C1 segment of cervical spinal cord (tissue), 14 donors: ENCODE measurements around the gene UROC1.

Source experiments
- DNase-seq, 14 donors: peaks; one replicate each; lab custom pipeline; 2025; lab: John Stamatoyannopoulos, UW

UROC1 gene

DNA sequence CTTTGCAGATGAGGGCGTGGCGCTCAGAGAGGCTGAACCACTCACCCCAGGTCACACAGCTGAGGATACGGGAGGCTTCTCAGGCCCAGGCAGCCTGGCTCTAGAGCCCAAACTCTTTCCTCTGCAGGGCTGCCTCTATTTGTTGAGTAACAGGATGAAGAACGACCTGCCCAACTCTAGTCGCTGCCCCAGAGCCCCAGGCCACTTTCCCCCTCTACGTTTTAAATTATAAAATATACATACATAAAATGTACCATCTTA, 22.7 kb downstream of the UROC1 start:
- no peak for DNase-seq

DNA sequence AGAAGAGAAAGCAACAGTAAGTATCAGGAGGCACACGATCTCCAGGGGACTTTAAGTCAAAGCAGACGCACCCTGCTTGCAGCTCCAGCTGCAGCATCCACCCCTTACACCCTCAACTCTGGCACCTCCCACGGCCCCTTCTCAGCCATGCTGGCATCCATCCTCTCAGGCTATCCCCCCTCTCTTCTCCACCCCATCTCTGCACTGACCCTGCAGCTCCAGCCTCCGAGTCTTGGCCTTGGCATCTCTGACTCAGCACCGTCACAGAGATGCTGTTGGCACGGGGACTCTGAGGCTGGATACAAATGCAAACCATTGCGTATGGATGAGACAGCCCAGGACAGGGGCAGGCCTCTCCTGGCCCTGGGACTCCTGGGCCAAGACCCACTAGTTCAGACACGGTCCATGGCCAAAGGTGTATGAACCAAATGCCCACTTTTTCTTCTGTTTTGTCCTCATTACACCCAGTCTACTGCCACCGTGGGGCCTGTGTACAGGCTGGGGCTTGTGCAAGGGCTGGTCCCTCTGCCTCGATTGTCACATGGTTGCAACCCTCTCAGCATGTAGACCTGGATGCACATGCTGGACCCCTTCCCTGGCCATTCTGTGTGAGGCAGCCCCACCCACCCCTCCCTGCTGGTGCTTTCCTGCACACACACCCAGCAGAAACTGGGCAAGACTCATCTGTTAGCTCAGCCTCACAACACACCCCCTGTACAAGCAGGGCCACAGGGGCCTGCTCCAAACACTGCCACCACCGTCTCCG, 23.2 kb downstream of the UROC1 start:
- DNase-seq = no peak

DNA sequence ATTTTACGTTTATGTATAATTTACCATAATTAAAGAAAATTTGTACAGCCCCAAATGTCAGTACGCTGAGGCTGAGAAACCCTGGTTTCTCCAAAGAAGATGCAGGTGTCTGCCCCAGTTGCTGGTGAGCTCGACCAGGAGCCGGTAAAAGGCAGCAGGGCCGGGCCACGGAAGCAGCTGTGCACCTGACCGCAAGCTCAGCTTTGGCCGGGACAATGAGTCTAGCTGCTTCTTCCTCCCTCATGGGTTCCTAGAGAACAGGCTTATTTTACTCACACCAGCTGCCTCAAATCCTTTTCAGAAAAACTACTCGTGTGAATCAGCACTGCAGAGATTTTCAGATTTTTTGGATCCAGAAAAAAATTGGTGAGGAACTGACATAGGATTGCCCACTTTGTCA, 23.8 kb downstream of the UROC1 start:
- DNase-seq = no peak

DNA sequence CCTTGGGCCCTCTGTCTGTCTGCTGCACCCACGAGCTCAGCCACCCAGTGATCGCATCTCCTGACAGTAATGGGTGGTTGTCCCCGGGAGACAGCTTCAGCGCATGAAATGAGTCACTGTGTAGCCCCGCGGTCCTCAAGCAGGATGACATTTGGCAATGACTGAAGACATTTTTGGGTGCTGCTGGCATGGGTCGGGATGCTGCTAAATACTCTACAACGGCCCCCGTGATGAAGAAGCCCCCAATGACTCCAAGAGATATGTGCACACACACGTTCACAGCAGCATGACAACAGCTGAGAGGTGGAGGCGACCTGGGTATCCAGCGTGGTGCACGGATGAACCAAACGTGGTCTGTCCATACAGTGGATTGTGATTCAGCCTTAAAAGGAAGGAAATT, 24.5 kb downstream of the UROC1 start:
- no peak for DNase-seq

DNA sequence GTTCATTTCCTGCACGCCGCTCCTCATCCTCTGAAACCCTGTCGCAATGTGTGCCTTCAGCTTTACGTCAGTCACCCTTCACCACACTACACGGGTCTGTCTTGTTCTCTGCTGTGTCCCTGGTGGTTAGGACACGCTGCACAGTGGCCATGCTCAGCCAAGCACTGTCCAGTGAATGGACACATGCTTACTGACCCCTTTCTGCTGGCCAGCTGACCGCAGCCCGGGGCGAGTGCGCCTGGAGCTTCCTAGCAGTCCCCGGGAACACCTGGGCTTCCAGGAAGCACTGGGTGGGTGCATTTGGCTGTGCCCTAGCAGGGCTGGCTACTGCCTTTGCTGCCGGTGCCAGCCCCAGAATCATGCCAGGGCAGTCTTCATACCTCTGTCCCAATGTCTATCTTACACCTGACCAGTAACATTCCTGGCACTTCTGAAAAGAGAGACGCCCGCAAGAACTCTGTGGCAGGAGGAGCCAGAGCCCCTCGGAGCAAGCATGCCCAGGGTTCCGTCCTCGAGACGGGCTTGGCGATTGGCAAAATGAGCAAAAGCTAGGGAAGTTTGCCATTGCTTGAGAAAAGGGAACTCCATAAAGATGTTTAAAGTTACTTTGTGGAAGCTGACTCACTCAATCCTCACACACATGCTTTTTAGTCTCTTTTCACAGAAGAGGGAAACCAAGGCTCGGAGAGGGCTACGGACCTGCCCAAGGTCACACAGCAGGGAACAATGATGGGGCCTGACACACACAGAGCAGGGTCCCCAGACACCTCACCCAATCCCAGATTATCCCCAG, 26.2 kb downstream of the UROC1 start:
- no peak for DNase-seq

DNA sequence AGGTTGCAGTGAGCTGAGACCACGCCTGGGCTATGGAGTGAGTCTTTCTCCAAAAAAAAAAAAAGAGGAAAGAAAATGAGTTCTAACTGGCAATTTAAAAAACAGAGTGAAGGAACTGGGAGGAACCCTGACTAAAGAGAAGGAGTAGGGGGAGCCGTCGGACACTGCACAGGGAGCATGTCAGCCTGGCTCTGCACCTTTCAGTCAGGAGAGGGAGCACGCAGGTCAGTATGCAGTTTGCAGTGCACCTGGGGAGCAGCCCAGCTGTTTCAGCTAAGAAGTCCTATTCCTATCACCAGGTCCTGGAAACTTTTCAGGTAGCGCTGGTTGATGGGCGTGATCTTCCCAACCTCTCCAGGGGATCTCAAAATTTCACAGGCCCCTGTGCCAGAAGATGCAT, 27.0 kb downstream of the UROC1 start:
- DNase-seq = no peak

DNA sequence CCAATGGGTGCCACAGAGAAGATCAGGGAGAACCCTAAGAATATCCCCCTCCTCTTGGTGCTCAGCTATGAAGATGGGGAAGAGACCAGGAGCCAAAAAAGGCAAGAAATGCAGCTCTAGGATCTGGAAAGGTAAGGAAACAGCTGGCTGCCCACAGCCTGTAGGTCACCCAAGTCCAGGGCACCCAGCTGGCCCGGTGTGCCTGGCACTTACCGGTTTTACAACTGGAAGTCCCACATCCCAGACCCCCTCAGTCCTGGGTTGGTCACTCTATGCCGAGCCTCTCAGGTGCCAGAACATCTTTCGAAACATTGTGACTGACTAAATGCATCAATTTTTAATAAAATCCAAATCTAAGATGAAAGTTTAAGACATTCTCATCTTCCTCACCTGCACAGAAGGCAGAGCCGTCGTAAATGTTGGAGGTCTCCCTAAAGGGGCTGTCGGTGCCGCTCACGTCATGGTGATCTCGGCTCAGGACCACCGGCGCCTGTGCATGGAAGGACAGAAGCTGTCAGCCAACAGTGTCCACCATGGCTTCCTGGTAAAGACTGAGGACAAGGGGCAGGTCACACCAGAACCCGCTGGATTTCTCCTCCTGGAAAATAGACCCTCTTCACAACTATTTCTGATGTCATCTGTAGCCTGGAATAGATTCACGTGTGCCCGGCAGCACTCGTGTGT, 28.5 kb downstream of the UROC1 start:
- DNase-seq = no peak

DNA sequence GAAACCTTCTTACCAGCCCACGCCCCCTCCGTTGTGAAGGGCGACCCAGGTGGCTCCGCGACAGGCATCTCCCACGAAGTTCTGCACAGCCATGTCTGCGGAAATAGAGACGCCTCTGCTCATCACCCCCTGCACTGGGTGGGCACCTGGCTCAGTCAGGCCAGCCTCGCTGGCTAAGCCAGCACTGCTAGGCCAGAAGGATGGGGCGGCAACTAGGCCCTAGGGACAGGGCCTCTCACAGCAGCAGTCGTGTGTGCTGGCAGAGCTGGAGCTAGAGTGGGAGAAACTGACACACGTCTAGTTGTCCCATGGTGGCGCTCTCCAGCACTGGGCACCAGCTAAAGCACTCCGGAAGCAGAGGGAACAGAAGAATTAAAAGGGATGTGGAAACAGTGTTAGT, 29.4 kb downstream of the UROC1 start:
- no peak for DNase-seq

DNA sequence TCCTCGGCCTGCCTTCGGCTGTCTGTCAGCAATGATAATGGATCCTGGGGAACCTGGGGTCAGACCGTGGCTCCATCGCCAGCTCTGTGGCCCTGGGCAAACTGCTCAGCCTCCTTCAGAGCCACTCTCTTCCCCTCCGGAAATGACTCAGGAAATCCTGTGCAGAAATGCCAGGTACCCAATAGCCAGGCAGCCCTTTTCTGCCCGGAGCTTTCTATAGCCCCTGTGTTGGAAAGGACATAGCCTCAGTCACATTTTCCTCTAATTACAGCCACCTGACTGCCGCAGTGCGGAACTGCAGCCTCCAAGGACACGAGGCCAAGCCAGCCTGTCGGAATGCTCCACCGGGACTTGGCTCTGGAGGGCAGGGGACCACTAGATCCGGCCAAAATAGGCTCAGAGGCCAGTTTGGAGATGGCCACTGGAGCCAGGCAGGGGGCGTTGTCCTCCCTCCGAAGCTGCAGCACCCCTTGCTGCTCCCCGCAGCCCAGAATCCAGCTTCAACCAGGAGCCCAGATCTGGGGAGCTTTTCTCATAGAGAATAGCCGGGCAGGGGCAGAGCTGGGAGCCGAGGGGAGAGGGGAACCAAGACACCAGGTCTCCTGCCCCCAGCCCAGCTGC, 30.3 kb downstream of the UROC1 start:
- peak in 1 of 14 donors; percentile 32 for DNase-seq

DNA sequence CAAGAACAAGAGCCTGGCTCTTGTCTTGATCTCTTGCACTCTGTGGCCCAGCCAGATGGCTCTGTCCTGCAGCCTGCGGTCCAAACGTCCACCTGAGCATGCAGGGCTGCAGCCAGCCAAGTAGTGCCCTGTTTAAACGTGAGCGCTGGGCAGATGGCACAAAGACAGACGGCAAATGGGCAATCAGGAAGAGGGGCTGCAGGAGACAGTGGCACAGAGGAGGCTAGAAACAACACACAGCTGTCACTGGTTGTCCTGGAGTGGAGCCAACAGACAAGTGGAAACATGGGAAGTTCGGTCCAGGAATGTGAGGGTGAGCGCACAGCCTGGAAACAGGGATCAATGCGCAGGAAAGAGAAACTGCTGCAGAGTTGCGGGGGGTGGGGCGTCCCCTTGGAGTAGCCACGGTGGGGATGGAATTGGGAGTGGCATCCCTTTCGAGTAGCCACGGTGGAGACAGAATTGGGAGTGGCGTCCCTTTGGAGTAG, 31.2 kb downstream of the UROC1 start:
- peak in 1 of 14 donors; percentile 66 for DNase-seq

DNA sequence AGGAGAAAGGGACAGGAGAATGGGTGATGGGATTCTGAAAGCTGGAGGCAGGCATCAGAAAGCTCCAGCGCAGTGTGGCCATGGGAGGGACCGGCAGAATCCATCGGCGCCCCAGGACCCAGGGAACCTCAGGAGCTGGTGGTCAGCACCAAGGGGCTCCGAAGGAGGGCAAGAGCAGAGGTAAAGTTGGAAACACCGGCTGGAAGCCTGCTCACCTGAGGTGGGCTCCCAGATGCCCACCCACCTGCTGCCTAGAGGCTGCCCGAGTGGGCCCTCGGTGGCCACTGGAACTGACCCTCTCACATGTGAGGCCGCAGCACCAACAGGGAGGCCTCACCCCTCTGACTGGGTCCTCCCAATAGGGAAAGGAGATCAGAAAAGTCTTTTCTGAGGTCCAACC, 31.6 kb downstream of the UROC1 start:
- no peak for DNase-seq

DNA sequence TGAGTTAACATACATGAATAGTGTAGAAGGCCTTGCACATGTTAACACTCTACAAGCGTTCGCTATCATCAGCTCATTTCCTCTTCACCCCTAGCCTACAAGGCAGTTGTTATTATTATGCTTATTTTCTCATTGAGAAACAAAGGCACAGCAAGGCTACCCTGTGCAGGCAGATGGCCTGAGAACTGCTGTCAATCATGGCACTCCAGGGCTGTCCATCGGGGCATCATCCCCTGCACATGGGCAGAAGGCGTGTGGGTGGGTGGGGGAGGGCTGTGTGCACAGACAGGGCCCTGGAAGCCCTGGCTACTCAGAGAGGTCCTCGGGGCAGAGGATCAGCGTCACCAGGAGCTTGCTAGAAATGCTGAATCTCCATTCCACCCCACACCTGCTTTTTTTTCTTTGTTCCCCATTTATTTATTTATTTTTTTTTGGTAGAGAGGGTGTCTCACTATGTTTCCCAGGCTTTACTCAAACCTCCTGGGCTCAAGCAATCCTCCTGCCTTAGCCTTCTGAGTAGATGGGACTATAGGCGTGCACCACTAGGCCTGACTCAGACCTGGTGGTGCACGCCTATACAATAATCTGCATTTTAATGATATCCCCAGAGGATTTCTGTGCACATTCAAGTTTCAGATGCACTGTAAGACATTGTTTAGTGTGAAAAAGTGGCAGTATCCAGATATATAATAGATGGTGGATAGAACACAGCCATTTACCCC, 32.2 kb downstream of the UROC1 start:
- DNase-seq = no peak

DNA sequence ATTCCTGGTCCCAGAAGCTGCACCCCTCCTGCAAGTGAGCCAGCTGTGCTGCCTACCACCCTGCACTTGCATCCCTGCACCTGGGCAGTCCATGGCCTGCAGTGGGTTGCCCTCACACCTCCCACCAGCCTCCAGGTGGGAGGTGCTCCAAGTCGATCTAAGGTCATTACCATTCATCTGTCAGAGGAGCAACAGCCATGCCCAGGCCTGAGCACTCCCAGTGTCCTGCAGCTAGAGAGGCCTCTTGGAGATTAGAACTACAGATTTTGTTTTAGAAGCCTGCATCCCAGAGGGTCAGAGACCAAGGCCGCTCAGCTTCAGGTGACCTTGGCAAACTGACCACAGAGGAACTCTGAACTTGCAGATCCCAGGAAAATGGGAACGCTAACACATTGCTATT, 32.9 kb downstream of the UROC1 start:
- DNase-seq = no peak

DNA sequence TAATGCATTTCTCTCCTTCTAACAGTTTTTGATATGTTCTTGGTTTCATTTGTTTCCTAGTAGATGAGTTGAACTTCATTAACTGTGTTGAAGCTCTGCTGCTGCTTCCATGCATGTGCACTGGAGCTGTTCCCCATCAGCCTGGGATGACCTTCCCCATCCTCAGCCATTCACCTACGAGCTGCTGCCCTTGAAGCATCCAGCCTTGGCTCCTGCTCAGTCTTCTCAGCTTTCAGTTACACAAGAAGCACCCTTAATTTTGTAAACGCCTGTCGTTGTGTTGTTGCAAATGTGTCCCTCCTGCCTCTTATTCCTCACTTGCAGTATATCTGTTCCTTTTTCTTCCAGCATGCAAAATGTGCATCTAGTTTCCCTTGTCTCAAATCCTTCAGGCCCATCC, 33.4 kb downstream of the UROC1 start:
- DNase-seq = no peak

DNA sequence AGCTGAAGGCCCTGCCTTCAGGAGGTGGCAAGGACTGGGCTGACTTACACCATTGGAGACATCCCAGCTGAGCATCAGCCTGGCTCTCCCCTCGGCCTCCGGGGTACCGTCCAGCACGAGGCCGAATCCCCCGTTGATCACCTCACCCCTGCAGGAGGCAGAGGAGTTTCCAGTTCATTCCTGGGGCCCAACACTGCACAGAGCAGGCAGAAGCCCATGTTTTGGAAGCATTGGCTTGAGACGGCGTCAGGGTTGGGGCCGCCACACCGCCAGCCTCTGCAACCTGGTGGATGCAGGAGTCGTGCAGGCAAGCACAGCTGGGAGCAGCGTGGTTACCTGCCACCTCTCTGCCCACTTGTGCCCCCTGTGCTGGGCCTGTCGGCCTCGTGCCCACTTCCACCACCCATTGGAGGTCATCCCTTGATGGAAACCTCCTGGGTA, 34.2 kb downstream of the UROC1 start:
- no peak for DNase-seq

DNA sequence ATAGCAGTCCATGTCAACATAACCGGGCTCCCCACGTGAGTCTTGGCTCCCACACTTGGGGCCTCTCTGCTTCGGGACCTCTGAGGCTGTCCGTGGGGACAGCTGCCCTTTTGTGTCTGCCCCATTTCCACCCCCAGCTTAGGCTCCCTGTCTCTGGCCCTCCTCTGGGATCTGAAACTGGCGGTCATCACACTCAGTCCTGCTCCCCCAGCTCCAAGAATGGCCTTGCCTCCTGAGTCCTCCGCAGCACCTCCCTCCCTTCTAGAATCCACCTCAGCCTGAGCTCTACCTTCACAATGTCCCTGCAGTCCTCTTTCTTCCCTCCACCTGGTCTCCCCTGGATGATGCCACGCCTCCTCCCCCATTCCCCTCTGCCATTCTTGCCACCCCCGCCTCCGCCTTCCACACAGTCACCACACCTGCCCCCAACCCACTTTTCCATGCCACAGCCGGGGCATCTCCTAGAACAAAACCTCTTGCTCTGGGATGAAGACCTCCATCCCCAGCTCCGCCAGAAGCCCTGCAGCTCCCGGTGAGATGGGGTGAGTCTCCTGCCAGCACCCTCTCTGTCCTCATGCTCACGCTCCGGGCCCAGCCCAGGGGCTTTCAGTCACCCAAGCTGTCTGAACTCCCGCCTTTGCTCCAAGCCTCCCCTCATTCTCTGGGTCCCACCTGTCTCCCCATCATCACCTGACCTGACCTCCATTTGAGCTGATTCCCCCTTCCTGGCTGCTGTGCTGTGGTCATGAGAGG, 34.9 kb downstream of the UROC1 start:
- DNase-seq = no peak

DNA sequence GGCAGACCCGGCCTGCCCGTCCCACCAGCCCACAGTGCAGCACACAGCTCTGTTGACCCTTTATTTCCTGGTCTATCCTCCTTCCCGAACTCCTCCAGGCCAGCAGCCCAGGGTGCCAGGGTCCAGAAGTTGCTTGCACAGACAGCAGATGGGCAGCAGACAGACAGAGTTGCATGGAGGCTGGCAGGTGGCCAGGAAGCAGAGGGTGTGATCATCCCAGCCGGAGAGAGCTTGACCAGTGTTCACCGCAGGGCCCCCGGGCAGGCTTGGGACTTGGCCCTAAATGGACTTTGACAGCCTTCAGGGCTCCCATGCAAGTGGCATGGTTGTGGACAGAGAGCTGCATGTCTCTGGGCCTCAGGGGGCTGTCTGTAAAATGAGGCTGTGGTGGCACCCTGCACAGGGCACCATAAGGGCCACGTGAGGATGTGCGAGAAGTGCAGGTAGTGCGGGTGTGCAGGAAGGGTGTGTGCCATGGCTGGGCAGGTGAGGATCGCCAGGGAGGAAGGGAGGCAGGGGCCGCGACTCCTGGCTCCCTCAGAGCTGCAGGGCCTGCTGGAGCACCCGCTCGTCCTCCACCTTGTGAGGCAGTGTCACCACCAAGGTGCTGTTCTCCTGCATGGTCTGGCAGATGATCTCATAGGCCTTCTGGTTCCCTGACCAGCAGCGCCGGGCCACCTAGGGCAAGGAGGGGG, 35.6 kb downstream of the UROC1 start:
- DNase-seq = peak in 1 of 14 donors; percentile 20

DNA sequence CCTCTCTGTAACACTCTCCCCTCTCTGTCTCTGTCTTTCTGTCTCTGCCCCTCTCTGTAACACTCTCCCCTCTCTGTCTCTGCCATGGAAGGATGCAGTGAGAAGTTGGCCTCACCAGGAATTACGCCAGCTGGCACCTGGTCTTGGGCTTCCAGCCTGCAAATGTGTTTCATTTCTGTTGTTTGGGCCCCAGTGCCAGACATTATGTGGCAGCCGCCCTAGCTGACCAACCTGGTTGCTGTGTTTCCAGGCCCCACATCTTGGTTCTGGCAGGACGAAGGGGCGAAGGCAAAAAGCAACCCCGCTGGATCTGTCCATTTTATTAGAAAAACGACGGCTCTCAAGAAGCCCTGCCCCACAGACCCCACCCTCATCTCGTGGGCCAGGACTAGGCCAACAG, 36.7 kb downstream of the UROC1 start:
- peak in 4 of 14 donors; percentile 10 to 90 (median 16) for DNase-seq

DNA sequence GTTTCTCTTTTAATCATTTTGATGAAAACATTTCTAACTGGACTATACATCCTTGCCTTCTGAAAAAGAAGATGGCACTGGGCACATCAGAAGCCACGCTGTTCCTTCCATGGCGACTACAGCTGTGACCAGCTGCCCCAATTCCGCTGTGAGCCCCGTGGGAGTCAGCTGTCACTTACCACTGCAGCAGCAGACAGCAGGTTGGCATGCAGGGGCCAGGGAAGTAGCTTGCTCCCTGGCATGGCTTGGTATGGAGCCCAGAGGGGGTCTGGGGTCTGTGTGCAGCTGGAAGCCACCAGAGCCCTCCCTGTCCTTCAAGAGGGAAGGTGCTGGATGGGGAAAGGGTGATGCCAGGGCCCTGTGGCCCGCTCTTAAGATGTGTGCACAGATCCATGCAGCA, 37.4 kb downstream of the UROC1 start:
- no peak for DNase-seq

DNA sequence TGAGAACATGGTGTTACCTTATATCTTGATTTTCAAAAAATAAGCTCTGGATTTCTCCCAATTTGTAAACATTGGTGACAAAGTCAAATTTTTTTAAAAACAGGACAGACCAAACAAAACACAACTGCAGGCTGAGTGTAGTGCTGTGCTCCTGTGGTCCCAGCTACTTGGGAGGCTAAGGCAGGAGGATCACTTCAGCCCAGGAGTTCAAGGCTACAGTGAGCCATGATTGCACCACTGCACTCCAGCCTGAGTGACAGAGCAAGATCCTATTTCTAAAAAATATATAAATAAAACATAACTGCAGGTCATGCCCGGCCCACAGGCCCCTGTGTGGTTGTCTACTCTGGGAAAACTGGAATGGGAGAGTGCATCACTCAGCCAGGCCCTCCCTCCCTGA, 37.9 kb downstream of the UROC1 start:
- DNase-seq = no peak
